ENCODE measurements around the gene ZNF697. TPM values are rescaled to one million over a fixed set of nuclear protein-coding genes. Genes with fewer than 3 reads are reported as not detected.

The ZNF697 gene
- total RNA-seq, 4 donors from 2014 or later, result 2.4 to 25.5 (median 7.9) TPM

GRCh38 chr1:119655154-119655553 lies 7.1 kb upstream of the ZNF697 start:
- Histone ChIP-seq H3K27ac (peak overlapping the region in 1 of 2 donors; percentile 66), H3K9me3 (no peaks in the 10 kb centered on the region), H3K4me1 (no peaks in the 10 kb centered on the region), H3K4me3 (no peak overlapping the region), H3K36me3 (no peaks in the 10 kb centered on the region), H3K27me3 (no peaks in the 10 kb centered on the region)
- TF ChIP-seq POLR2A (IDR thresholded peaks at IDR 0.05) (no peak), CTCF (IDR thresholded peaks at IDR 0.05) (no peak)
- DNase-seq, result no peak
- intact Hi-C loops (cut with DNase I; ENCODE audit: low total_unique reads), result no loop called here

GRCh38 chr1:119653839-119654170 lies 5.7 kb upstream of the ZNF697 start:
- H3K9me3 ChIP-seq, result no peaks in the 10 kb centered on the region
- H3K27ac ChIP-seq, result peak overlapping the region; percentile 45 to 66
- intact Hi-C loops (cut with DNase I; ENCODE audit: low total_unique reads), result no loop called here
- H3K4me3 ChIP-seq, result no peak overlapping the region
- H3K4me1 ChIP-seq, result no peaks in the 10 kb centered on the region
- TF ChIP-seq POLR2A (IDR thresholded peaks at IDR 0.05) (no peak), CTCF (IDR thresholded peaks at IDR 0.05) (no peak)
- DNase-seq, result no peak
- H3K36me3 ChIP-seq, result no peaks in the 10 kb centered on the region
- H3K27me3 ChIP-seq, result no peaks in the 10 kb centered on the region

GRCh38 chr1:119653135-119653838 lies 5.2 kb upstream of the ZNF697 start:
- TF ChIP-seq CTCF (IDR thresholded peaks at IDR 0.05) (no peak), POLR2A (IDR thresholded peaks at IDR 0.05) (no peak)
- H3K4me1 ChIP-seq, result no peaks in the 10 kb centered on the region
- H3K9me3 ChIP-seq, result no peaks in the 10 kb centered on the region
- H3K4me3 ChIP-seq, result no peak overlapping the region
- H3K36me3 ChIP-seq, result no peaks in the 10 kb centered on the region
- intact Hi-C loops (cut with DNase I; ENCODE audit: low total_unique reads), result no loop called here
- no peaks in the 10 kb centered on the region for H3K27me3 ChIP-seq
- peak overlapping the region; percentile 35 to 66 for H3K27ac ChIP-seq
- no peak for DNase-seq

GRCh38 chr1:119652587-119652986 lies 4.5 kb upstream of the ZNF697 start:
- intact Hi-C loops (cut with DNase I; ENCODE audit: low total_unique reads), result no loop called here
- no peaks in the 10 kb centered on the region for H3K9me3 ChIP-seq
- TF ChIP-seq POLR2A (IDR thresholded peaks at IDR 0.05) (no peak), CTCF (IDR thresholded peaks at IDR 0.05) (no peak)
- no peak overlapping the region for H3K4me3 ChIP-seq
- no peaks in the 10 kb centered on the region for H3K4me1 ChIP-seq
- H3K27me3 ChIP-seq, result no peaks in the 10 kb centered on the region
- DNase-seq, result no peak
- H3K27ac ChIP-seq, result no peak overlapping the region
- H3K36me3 ChIP-seq, result no peaks in the 10 kb centered on the region

- Histone ChIP-seq H3K36me3 (no peaks in the 10 kb centered on the region), H3K27ac (no peak overlapping the region), H3K4me1 (no peaks in the 10 kb centered on the region), H3K9me3 (no peaks in the 10 kb centered on the region), H3K4me3 (no peak overlapping the region), H3K27me3 (no peaks in the 10 kb centered on the region)
- DNase-seq, result no peak
- TF ChIP-seq POLR2A (IDR thresholded peaks at IDR 0.05) (no peak), CTCF (IDR thresholded peaks at IDR 0.05) (no peak)
- intact Hi-C loops (cut with DNase I; ENCODE audit: low total_unique reads), result no loop called here
Observed at GRCh38 chr1:119651641-119652040, 3.6 kb upstream of the ZNF697 start.
